Measurements from ENCODE around the gene GPC3.

GPC3 gene

DNA sequence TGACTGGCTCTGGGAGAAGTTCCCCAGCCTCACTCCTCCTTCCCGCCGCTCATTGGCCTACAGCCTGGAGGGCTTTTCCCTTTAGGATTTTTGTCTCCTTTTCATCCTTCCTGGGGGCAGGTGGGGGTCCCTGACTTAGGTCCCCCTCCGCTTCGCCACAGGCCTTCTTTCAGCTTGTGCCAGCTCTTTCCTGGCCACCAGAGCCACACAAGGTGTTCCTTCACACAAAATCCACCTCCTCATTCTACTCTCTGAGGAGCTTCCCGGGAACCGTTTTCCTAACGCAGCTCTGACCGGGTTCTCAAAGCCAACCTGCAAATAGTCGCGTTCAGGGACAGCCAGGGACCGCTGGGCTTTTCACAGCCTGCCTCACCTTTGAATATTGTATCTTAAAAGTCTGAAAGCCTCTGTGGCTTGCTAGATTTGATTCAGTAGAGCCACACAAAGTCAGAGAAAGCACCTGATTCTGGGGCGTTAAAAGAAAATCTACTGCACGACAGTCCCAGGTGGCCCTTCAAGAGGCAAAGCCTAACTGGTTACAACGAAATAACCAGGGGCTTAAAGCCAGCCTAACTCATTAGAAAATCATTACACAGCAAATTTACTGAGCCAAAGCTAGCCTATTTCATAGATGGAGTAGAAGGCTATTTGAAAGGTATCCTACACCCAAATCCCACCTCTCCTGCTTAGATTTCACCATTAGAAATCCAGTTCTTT lies 731 bp upstream of the GPC3 start:
- in situ Hi-C loops (cut with HindIII; ENCODE audit: low pct_ligation_motif_present, low sequenced_read_pairs): no loop called here
- no peak for DNase-seq
- peak overlapping the region; percentile 35 for H3K4me3 ChIP-seq (ENCODE audit: low read depth, low read length)
- no peaks in the 10 kb centered on the region for H3K36me3 ChIP-seq (replicated peaks)
- TF ChIP-seq, protein P1, sequence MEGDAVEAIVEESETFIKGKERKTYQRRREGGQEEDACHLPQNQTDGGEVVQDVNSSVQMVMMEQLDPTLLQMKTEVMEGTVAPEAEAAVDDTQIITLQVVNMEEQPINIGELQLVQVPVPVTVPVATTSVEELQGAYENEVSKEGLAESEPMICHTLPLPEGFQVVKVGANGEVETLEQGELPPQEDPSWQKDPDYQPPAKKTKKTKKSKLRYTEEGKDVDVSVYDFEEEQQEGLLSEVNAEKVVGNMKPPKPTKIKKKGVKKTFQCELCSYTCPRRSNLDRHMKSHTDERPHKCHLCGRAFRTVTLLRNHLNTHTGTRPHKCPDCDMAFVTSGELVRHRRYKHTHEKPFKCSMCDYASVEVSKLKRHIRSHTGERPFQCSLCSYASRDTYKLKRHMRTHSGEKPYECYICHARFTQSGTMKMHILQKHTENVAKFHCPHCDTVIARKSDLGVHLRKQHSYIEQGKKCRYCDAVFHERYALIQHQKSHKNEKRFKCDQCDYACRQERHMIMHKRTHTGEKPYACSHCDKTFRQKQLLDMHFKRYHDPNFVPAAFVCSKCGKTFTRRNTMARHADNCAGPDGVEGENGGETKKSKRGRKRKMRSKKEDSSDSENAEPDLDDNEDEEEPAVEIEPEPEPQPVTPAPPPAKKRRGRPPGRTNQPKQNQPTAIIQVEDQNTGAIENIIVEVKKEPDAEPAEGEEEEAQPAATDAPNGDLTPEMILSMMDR (IDR thresholded peaks at IDR 0.05; ENCODE audit: low read depth, low read length, missing control alignments): no peak
- H3K27me3 ChIP-seq (replicated peaks): peaks cover 8% of the 10 kb centered on the region
- H3K27ac ChIP-seq: no peak overlapping the region

DNA sequence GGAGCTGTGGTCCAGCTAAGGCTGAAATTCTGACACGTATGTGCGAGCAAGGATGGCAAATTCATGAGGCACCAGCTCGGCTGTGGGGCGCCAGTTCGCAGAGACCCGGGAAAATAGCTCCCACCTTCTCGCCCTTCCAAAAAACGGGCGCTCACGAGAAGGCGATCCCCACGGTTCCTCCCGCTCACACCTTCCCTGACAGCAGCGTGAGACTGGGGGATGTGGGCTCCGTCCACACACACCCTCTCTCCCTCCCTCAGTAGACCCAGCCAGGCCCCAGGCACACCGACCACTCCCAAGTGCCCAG lies 584 bp downstream of the GPC3 start:
- H3K36me3 ChIP-seq (replicated peaks): no peaks in the 10 kb centered on the region
- no peak for DNase-seq
- no peak overlapping the region for H3K4me3 ChIP-seq (ENCODE audit: low read depth, low read length)
- TF ChIP-seq, protein P1 (IDR thresholded peaks at IDR 0.05; ENCODE audit: low read depth, low read length, missing control alignments): no peak
- peaks cover 8% of the 10 kb centered on the region for H3K27me3 ChIP-seq (replicated peaks)
- no peak overlapping the region for H3K27ac ChIP-seq
- in situ Hi-C loops (cut with HindIII; ENCODE audit: low pct_ligation_motif_present, low sequenced_read_pairs): no loop called here

DNA sequence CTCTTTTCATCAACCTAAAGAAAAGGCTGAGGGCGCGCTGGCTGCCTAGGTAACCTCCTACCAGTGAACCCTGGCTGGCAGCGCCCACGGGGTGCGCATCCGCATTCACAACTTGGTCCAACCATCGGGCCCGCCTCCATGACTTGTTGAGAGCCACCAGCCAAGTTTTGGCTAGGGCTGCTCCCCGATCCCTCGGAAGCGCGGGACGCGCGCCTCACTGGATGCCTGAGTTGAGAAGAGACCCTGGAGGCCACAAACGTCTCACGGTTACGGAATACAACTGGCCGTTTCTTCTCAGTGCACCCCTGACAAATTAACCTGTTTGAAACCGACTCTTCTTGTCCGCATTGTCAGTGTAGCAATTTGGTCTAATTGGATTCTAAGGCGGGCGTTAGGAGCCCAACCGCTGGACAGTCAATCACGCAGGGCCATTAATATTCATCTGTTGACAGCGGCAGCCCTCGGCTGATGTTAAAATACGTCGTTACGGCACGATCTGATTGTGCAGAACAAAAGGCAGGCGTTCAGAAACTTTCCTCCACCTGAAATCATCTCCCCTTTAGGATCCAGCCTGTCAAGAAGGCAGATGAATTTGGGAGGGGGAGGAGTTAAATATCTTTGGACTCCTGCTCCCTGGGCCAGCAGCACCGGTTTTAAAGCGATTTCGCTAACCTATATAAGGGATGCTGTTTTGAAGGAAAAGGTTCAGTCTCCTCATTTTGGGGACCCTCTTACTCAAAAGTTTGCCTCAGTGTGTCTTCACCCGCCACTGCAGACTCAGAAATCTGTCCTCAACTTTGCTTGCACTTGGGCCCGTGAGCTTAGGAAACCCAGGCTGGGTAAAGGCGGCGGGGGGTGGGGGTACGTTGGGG lies 1.2 kb downstream of the GPC3 start:
- H3K36me3 ChIP-seq (replicated peaks): no peaks in the 10 kb centered on the region
- no peak overlapping the region for H3K4me3 ChIP-seq (ENCODE audit: low read depth, low read length)
- TF ChIP-seq, protein P1 (IDR thresholded peaks at IDR 0.05; ENCODE audit: low read depth, low read length, missing control alignments): no peak
- DNase-seq: no peak
- H3K27me3 ChIP-seq (replicated peaks): peaks cover 8% of the 10 kb centered on the region
- H3K27ac ChIP-seq: no peak overlapping the region
- in situ Hi-C loops (cut with HindIII; ENCODE audit: low pct_ligation_motif_present, low sequenced_read_pairs): no loop called here

DNA sequence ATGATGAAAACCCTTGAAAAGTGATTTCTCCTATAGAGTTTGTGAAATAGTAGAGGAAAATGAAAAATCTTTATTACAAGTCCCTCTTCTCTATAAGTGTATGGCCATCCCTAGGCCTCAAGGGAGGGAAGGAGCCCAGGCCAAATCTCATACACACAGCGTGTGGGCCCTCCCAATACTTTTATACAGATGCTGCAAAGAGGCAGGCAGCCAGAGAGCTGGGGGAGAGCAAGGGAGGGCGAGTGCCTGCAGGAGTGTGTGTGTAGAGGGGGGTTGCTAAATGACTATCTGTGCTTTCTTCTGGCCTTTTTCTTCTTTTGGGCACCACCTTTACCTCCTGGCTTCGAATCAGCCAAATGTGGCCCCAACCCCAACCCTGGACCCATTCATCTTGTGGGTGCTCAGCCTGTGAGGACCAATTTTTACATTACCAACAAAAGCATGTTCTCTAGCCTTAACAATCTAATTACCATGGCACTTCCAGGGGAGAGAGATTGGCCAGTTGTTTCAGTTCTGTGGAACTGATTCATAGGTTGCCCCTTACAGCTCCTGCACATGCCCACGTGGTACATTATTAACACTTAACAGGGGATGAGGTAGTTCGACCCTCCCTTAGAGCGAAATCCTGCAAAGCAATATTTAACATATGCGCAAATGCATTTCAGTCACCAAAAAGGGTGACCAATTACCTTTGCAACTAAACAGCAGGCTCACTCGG lies 2.0 kb downstream of the GPC3 start:
- no peak overlapping the region for H3K4me3 ChIP-seq (ENCODE audit: low read depth, low read length)
- TF ChIP-seq, protein P1 (IDR thresholded peaks at IDR 0.05; ENCODE audit: low read depth, low read length, missing control alignments): no peak
- in situ Hi-C loops (cut with HindIII; ENCODE audit: low pct_ligation_motif_present, low sequenced_read_pairs): no loop called here
- no peaks in the 10 kb centered on the region for H3K36me3 ChIP-seq (replicated peaks)
- no peak overlapping the region for H3K27ac ChIP-seq
- no peak for DNase-seq
- H3K27me3 ChIP-seq (replicated peaks): peaks cover 8% of the 10 kb centered on the region

DNA sequence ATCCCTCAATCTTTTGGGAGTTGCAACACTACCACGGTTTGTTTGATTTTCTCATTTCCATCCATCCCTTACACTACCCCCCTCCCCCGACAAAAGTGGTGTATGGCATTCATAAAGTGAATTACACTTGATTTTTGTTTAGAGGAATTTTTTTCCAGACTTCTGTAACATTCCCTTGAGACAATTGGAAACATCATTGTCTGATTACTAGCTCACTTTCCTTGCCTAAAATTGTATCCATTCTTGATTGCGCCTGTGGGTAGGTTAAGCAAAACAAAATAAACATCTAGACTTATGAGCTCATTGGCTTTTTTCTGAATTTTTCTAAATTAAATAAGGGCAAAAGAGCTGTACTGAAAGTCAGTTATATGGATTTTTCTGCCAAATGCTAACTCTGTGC lies 3.5 kb downstream of the GPC3 start:
- H3K27ac ChIP-seq: no peak overlapping the region
- H3K27me3 ChIP-seq (replicated peaks): peaks cover 8% of the 10 kb centered on the region
- TF ChIP-seq, protein P1 (IDR thresholded peaks at IDR 0.05; ENCODE audit: low read depth, low read length, missing control alignments): no peak
- in situ Hi-C loops (cut with HindIII; ENCODE audit: low pct_ligation_motif_present, low sequenced_read_pairs): no loop called here
- no peak for DNase-seq
- H3K4me3 ChIP-seq (ENCODE audit: low read depth, low read length): no peak overlapping the region
- no peaks in the 10 kb centered on the region for H3K36me3 ChIP-seq (replicated peaks)

Measured in brain microvascular endothelial cell (primary cell).